ENCODE data around the gene SMARCAL1. TPM values are rescaled to one million over a fixed set of nuclear protein-coding genes. Genes with fewer than 3 reads are reported as not detected.
A peak's percentile ranks its signal among the peaks of the same experiment; 100 is the strongest.

The SMARCAL1 gene
- total and polyA plus RNA-seq, 2 of the 13 experiments (the other 11 are each of a cell fraction or from before 2014, with no cell fraction given): 12.7 to 21.3 TPM

DNA sequence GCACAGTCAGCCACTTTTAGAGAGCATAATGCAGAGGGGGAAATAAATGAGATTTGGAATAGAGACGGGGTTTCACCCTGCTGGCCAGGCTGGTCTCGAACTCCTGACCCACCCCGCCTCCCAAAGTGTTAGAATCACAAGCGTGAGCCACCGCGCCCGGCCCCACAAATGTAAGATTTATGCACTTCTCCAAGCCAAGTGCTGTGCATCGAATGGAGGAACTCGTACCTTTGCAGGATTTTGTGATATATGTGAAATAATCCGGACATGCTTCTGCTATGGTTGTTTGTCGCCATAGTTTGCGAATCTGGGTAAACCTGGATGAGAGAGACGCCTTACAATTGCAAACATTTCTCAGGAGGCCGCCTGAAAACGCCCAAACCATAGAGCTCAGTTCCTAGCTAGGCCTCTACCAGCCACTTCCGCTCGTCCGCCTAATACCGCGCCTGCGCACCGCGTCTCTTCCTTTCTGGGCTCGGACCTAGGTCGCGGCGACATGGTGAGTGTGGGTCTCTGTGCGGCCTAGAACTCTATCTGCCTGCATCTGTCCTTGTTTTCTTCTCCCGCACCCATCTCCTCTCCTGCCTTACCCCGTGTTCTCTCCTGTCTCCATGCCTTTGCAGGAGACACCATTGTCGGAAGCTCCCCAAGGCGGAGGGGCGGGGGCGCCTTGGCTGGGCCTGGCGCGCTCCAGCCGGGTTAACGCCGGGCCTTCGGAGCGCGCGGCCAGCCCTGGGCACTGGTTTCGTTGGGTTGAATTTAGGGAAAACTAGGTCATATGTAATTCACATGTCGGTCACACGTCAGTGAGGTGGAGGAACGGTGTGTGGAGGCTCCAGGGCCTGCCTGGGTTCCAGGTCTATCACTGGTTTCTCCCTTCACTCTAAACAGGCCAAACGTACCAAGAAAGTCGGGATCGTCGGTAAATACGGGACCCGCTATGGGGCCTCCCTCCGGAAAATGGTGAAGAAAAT is 86.4 kb downstream of the SMARCAL1 start, which contains the start of gene RPL37A (continued):
- TF ChIP-seq MED8 (CRISPR knock-in tag; IDR thresholded peaks at IDR 0.05; ENCODE audit: insufficient replicate concordance): peak; percentile 94
- 0 out of 2 replicates have a peak, but pooled peaks have one; percentile 66 for TF ChIP-seq MZF1 (CRISPR knock-in tag; IDR thresholded peaks at IDR 0.05; ENCODE audit: borderline replicate concordance)
- TF ChIP-seq ERF (CRISPR knock-in tag; IDR thresholded peaks at IDR 0.05): peak; percentile 89; the same call in 1 of the 2 replicates
- peak; percentile 93 for TF ChIP-seq ADNP (CRISPR knock-in tag; IDR thresholded peaks at IDR 0.05)
- peak; percentile 83 for TF ChIP-seq LCORL (IDR thresholded peaks at IDR 0.05)
- peak; percentile 73 for TF ChIP-seq LCORL (CRISPR knock-in tag; IDR thresholded peaks at IDR 0.05)
- peak; percentile 93; the same call in 1 of the 2 replicates for TF ChIP-seq ZSCAN29 (CRISPR knock-in tag; conservative IDR thresholded peaks at IDR 0.05)
- TF ChIP-seq, protein P1, sequence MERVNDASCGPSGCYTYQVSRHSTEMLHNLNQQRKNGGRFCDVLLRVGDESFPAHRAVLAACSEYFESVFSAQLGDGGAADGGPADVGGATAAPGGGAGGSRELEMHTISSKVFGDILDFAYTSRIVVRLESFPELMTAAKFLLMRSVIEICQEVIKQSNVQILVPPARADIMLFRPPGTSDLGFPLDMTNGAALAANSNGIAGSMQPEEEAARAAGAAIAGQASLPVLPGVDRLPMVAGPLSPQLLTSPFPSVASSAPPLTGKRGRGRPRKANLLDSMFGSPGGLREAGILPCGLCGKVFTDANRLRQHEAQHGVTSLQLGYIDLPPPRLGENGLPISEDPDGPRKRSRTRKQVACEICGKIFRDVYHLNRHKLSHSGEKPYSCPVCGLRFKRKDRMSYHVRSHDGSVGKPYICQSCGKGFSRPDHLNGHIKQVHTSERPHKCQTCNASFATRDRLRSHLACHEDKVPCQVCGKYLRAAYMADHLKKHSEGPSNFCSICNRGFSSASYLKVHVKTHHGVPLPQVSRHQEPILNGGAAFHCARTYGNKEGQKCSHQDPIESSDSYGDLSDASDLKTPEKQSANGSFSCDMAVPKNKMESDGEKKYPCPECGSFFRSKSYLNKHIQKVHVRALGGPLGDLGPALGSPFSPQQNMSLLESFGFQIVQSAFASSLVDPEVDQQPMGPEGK (CRISPR knock-in tag; IDR thresholded peaks at IDR 0.05): no peak; the same call in 1 of the 2 replicates
- TF ChIP-seq ZNF547 (CRISPR knock-in tag; IDR thresholded peaks at IDR 0.05): peak; percentile 95
- TF ChIP-seq, protein P2, sequence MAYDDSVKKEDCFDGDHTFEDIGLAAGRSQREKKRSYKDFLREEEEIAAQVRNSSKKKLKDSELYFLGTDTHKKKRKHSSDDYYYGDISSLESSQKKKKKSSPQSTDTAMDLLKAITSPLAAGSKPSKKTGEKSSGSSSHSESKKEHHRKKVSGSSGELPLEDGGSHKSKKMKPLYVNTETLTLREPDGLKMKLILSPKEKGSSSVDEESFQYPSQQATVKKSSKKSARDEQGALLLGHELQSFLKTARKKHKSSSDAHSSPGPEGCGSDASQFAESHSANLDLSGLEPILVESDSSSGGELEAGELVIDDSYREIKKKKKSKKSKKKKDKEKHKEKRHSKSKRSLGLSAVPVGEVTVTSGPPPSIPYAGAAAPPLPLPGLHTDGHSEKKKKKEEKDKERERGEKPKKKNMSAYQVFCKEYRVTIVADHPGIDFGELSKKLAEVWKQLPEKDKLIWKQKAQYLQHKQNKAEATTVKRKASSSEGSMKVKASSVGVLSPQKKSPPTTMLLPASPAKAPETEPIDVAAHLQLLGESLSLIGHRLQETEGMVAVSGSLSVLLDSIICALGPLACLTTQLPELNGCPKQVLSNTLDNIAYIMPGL (CRISPR knock-in tag; IDR thresholded peaks at IDR 0.05; ENCODE audit: borderline replicate concordance in 1 of 2, low read depth in 1 of 2): peak; percentile 93 to 99
- TF ChIP-seq, protein P3, sequence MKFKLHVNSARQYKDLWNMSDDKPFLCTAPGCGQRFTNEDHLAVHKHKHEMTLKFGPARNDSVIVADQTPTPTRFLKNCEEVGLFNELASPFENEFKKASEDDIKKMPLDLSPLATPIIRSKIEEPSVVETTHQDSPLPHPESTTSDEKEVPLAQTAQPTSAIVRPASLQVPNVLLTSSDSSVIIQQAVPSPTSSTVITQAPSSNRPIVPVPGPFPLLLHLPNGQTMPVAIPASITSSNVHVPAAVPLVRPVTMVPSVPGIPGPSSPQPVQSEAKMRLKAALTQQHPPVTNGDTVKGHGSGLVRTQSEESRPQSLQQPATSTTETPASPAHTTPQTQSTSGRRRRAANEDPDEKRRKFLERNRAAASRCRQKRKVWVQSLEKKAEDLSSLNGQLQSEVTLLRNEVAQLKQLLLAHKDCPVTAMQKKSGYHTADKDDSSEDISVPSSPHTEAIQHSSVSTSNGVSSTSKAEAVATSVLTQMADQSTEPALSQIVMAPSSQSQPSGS (CRISPR knock-in tag; IDR thresholded peaks at IDR 0.05): peak; percentile 89; the same call in 1 of the 2 replicates
- TF ChIP-seq, protein P4, sequence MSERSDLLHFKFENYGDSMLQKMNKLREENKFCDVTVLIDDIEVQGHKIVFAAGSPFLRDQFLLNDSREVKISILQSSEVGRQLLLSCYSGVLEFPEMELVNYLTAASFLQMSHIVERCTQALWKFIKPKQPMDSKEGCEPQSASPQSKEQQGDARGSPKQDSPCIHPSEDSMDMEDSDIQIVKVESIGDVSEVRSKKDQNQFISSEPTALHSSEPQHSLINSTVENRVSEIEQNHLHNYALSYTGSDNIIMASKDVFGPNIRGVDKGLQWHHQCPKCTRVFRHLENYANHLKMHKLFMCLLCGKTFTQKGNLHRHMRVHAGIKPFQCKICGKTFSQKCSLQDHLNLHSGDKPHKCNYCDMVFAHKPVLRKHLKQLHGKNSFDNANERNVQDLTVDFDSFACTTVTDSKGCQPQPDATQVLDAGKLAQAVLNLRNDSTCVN (CRISPR knock-in tag; IDR thresholded peaks at IDR 0.05; ENCODE audit: borderline replicate concordance): peak; percentile 91
- TF ChIP-seq, protein P5, sequence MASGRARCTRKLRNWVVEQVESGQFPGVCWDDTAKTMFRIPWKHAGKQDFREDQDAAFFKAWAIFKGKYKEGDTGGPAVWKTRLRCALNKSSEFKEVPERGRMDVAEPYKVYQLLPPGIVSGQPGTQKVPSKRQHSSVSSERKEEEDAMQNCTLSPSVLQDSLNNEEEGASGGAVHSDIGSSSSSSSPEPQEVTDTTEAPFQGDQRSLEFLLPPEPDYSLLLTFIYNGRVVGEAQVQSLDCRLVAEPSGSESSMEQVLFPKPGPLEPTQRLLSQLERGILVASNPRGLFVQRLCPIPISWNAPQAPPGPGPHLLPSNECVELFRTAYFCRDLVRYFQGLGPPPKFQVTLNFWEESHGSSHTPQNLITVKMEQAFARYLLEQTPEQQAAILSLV (CRISPR knock-in tag; IDR thresholded peaks at IDR 0.05; ENCODE audit: borderline replicate concordance): peak; percentile 98
- peak; percentile 70 for TF ChIP-seq ZFYVE20 (CRISPR knock-in tag; IDR thresholded peaks at IDR 0.05; ENCODE audit: borderline replicate concordance, low read depth)
- TF ChIP-seq, protein P6, sequence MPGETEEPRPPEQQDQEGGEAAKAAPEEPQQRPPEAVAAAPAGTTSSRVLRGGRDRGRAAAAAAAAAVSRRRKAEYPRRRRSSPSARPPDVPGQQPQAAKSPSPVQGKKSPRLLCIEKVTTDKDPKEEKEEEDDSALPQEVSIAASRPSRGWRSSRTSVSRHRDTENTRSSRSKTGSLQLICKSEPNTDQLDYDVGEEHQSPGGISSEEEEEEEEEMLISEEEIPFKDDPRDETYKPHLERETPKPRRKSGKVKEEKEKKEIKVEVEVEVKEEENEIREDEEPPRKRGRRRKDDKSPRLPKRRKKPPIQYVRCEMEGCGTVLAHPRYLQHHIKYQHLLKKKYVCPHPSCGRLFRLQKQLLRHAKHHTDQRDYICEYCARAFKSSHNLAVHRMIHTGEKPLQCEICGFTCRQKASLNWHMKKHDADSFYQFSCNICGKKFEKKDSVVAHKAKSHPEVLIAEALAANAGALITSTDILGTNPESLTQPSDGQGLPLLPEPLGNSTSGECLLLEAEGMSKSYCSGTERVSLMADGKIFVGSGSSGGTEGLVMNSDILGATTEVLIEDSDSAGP (CRISPR knock-in tag; IDR thresholded peaks at IDR 0.05; ENCODE audit: borderline replicate concordance): peak; percentile 94
- TF ChIP-seq GABPA (IDR thresholded peaks at IDR 0.05; ENCODE audit: low read depth, low read length): peak; percentile 93
- peak; percentile 96 for TF ChIP-seq GABPA (CRISPR knock-in tag; IDR thresholded peaks at IDR 0.05; ENCODE audit: low read depth)
- peak; percentile 81 for TF ChIP-seq IRF2 (CRISPR knock-in tag; IDR thresholded peaks at IDR 0.05)
